Upper lobe of left lung (tissue), 4 donors: Measurements from ENCODE around the gene MCTP1.

Experiments used
- CTCF ChIP-seq, 6 experiments: fragments of 450-650 bp in 4 of 6; fragments of 200-600 bp in 2 of 6; sonication (generic) in 2 of 6; IDR thresholded peaks; one replicate each; pipeline ENCODE4 v1.5.1; 2016 to 2019; ENCODE audit warnings: antibody characterized with exemption in 6 of 6
- POLR2A ChIP-seq, 4 donors: fragments of 450-650 bp; IDR thresholded peaks; one replicate each; pipeline ENCODE4 v1.5.1; 2016 to 2017; ENCODE audit warnings: antibody characterized with exemption in 4 of 4, mild to moderate bottlenecking in 2 of 4
- POLR2AphosphoS5 ChIP-seq, 2 donors: sonication (generic); formaldehyde crosslinking; IDR thresholded peaks; one replicate each; pipeline ENCODE4 v1.5.1; 2017; ENCODE audit warnings: antibody characterized with exemption in 2 of 2

- TF ChIP-seq CTCF (IDR thresholded peaks at IDR 0.05) = no peak
- no peak for TF ChIP-seq POLR2A (IDR thresholded peaks at IDR 0.05)
- no peak for TF ChIP-seq POLR2AphosphoS5 (IDR thresholded peaks at IDR 0.05)
These were observed 209.8 kb downstream of the MCTP1 start for GRCh38 chr5:95075111-95075510.
